CD4-positive, alpha-beta T cell treated with Interleukin-21 for 1 hour (primary cell): Measurements from ENCODE around the gene CD69.
A peak's percentile ranks its signal among the peaks of the same experiment; 100 is the strongest.

Experiments
- DNase-seq: peaks from one replicate; pipeline ENCODE4 v3.0.0-alpha.2; 2020

The CD69 gene

DNA sequence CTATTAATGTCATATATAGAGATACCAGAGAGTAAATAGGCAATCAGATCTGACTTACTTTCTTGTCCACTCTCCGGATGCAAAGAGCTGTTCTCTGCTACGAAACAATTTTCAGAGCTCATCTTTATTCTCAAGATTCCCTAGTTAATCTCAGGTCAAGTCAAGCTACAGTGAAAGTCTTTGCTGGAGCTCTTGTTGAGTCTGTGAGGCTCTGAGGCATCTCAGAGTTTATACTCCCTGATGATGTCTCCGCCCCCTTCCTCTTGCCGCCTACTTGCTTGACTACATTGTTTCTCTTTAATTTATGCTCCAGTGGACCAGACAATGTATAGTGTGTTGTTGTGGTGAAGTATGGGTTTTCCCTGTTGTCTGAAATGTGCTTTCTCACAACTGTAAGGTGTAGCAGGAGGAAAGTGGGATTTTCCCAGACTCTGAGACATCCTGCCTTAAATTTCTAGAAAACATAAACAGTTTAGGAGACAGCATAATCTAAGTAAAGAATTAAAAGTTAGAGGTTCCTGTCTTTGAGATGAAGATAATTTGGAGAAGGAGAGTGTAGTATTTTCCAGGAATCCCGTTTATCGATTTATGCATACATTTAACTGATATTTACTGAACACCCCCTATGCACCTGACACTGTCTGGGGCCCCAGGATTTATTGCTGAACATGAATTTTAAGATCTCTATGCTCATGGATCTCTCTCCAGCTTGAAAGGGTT lies at the start of gene CD69:
TSS of gene CD69 (minus strand) at position 203 of the 720 bp plus-strand sequence. CDS start at position 122, 81 bp downstream.
- DNase-seq, result peak; percentile 97

DNA sequence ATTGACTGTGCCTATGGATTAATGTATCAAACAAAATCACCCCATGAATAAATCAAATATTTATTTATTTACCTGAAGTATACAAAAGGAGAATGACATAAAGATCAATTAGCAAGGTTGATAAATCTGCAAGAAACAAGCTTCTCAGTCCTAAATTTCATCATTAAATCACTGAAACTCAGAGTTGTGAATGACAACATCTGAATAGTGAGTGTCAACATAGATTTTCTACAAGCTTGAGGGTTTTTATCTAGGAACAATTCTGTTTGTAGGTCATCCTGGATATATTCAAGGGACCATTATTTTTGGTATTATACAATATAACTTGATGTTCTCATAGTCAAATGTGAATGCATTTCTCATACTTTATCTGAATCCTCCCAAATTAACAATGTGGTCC lies 49.2 kb upstream of the CD69 start:
- no peak for DNase-seq

DNA sequence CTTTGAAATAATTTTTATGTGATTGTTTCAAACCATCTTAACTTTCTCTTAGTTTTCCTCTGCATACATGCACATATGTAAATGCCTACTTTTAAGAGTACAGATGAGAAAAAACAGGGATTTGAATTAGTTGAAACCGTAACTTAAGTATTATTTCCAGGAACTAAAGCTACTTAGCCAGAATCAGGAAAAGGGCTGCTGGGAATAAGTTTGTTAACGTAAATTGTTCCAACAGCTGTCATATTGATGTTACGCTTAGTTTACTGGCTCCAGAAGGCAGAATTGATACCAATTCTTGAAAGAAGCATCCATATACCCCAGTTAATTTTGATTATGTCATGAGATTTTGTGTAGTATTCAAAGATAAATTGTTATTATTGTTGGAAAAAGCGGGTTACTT lies 48.6 kb upstream of the CD69 start:
- no peak for DNase-seq

DNA sequence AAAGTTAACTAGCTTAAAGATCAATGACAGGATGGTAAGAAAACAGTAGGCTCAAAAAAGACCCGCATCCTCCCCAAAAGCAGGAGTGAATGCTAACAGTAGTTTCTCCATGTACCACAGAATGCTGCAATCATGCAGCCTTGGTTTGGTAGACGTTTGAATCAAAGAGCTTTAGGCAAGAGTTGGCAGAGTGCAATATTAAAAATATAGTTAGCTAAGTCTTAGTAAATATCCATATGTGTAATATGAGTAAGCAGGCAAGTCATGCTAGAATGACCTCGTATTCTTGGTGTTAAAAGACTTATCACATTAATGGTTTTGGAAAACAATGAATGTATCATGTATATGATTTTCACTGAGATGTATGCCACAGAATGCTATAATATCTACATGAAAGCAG lies 47.8 kb upstream of the CD69 start:
- no peak for DNase-seq

DNA sequence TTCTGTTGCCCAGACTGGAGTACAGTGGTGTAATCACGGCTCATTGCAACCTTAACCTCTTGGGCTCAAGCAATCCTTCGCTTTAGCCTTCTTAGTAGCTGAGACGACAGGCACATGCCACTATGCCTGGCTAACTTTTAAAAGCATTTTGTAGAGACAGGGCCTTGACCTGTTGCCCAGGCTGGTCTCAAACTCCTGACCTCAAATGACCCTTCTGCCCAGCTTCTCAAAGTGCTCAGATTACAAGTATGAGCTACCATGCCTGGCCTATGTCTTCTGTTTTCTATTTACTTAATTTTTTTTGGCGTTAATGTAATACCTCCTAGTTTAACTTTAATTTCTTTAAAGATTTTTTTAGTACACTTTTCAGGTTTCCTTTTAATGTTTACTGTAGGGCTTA lies 46.0 kb upstream of the CD69 start:
- no peak for DNase-seq

DNA sequence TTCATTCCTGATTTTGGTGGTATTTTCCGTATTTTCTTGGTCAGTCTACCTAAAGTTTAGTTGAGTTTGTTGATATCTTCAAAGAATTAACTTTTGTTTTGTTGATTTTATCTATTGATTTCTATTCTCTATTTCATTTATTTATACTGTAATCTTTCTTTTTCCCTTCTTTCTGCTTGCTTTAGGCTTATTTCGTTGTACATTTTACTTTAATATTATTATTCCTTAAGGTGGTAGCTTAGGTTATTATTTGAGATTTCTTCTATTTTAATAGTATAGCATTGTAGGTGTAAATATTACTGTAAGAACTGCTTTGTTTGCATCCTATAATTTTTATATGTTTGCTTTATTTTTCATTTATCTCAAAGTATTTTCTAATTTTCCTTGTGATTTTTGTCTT lies 45.2 kb upstream of the CD69 start:
- DNase-seq, result no peak

DNA sequence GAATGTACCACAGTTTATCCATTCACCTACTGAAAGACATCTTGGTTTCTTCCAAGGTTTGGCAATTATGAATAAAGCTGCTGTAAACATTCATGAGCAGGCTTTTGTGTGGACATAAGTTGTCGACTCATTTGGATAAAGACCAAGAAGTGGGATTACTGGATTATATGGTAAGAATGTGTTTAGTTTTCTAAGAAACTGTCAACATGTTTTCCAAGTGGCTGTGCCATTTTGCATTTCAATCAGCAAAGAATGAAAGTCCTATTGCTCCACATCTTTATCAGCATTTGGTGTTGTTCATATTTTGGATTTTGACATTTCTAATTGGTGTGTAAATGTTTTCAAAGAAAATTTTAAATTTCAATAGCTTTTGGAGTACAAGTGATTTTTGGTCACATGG lies 39.3 kb upstream of the CD69 start:
- no peak for DNase-seq

DNA sequence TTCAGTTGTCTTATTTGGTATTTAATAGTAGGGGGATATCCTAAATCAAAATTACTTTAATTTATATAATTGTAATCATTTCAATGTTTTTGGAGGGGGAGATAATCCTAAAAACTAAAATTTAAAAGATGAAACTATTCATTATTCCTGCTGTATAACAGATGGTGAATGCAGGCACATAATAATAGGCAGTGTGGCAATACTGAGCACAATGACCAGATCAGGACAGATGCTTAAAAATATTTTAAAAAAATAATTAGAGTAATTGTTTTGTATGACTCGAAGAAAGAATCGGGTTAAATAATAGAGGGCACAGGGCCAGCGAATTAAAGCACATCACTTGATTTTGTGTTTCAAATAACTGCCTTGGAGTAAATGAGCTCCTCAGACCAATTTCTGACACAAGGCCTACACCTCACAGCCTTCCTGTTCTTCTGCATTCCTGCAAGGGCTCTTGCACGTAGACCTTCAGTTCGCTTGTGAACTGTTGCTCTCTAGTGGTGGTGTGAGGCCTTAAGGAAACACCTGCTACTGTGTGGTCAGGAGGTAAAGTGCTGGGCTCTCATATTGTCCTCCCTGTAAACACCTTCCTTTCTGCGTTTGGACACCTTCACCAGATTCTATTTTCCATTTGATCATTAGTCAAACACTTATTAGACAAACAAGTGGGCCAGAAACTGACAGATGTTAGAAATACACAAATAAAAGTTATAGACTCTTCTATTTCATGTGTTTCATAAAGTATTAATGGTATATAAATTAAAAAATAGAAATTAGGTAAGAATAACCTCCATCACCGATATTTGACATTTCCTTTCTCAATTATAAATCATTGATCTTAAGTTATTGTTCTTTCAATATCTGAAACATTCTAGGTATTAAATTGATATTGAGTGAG lies 37.3 kb upstream of the CD69 start:
- DNase-seq, result peak; percentile 88

DNA sequence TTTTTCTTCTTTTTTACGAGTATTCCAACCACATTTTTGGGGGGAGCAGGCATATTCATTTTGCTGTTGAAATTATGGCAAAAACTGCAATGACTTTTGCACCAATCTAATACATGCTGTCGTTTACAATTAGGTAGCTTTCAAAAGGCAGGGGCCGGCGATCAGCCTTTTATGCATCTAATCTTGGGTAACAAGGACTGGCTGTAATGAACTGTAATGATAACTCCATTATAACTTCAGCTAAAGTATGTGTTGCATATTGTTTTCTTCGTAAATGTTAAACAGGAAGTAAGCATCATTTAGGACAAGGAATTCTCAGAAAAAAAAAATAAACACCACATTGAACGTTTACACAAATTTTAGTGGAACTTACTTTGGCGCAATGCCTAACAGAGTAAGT lies 36.3 kb upstream of the CD69 start:
- peak; percentile 30 for DNase-seq

DNA sequence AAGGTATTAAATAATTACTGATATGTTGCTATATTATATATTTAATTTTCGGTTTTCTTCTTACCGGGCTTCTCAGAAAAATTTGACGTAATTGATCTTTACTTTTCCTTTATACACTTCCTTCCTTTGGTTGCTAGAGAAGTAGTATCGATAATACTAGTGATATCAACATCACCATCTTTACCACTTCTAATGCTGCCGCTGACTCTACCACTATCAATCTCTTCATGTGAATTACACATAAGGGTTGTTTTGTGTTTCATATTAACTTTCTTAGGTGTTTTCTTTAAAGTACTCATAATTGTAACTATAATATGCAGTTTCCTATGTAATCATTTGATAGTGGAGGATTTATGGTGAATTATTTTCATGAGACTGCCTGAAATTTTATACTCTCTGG lies 35.6 kb upstream of the CD69 start:
- DNase-seq, result peak; percentile 75

DNA sequence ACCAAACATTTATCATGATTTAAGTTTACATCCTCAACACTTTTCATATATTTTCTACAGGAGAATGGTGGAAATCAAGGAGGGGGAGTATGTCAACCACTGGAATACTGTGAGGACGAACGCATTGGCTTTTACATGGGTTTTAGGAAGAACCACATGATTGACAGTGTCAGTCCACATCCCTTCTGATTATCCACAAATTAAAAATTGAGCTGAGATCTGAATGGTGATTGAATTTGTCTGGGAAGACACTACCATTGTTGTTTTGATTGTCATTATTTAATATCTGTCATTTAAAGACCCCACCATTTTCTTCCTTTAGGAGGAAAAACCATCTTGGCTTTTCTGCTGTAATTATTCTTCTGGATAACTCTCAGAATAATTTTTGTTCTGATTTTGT lies 35.2 kb upstream of the CD69 start:
- DNase-seq, result no peak

DNA sequence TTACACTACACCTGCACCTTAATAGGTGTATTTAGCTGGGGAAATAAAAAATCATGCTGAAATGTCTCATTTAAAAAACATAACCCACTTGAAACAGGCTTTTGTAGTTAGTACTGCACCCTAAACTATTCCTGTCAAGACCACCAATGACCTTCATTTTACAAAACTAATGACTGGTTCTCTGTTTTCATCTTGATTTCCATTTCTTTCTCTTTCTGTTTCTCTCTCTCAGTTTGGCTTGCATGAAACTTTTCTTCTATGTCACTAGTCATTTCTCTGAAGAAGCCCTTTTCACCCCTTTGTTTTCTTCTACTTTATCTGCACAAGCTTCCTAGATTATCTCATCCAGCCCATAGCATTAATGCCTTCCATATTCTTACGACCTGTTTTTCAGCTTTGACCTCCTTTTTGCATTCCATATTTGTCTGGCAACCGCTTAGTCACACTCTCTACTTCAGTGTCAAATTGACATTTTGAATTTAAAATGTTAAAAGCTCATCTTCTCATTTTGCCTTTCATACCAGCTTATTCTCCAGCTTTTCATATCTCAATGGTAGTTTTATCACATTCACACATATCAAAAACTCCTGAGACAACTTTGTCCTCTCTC lies 33.9 kb upstream of the CD69 start:
- DNase-seq, result peak; percentile 39

DNA sequence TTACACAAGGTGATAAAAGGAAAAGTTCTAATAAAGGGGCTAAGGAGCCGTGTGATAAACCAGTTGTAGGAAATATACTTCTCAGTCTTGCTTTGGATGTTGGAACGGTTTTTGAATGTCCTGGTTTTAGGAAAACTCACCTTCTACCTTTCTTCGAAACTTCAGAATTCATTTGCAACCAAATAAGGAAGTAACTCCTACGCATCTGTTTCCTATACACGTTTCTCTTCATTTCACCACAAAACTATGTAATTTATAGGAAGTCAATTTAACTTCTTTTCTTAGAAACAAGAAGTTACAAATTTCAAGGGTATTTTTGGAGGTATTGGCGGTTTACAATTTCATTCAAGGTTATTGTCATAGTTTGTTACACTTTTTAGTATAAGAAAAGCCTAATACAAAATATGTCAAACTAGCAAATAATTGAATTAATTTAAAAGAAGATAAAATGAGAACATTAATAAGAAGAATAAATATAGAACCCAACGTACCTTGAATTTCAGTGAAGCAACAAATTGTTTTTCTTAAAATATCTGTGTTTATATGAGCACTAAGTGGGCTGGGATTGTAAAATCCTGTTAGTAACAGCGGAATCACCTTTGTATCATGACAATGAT lies 33.2 kb upstream of the CD69 start:
- peak; percentile 68 for DNase-seq

DNA sequence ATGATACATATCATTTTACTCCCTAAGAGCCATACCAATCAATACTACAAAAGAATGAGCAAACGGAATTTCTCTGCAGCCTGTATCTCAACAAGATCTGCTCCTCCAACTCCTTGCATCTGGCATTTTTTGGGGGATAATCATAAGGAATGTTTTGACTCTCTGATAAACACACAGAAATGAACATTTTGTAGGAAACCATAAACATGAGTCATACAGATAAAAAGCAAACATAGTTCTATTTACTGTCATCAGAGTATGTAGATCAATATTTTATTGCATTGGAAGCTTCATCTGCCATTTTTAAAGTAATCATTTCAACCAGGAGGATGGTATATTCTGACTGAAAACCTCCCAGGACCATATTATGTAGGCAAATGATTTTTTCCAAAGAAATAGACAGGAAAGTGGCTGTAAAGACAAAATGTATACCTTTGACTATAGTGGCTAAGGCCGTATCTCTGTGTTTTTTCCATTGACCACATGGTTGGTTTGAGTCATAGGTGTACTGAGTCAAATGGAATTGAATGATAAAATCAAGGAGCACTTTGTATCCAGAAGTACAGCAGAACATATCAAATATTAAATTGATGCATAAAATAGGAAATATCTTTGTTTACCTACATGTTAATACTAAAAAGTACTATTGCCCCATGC lies 32.4 kb upstream of the CD69 start:
- DNase-seq, result no peak

DNA sequence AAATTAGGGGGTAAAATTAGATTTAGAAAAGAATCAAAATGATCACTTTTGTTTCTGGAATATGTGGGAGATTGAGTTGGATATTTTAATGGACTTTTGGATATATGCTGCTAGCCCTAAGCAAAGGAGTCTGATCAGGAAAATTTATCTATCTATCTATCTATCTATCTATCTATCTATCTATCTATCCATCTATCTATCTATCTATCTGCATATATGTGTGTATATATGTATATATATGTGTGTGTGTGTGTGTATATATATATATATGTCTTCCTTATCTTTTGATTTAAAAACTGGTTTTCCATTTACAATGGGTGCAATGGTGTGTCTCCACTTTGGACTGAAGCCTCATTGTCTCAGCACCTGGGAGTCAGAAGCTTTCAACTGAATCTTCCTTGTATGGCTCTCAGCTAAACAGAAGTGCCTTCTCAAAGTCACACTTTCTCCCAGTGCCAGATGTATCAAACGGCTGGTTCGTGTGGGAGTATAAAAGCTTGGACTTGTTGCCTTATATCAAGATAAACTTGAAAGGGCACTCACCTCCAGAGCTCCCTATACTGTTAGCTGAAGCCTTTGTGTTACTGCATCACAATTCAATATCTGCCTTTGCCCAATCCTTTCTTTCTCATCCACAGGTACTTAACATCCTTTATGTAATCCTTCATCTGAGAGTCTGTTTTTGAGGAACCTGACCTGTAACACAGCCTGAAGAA lies 31.6 kb upstream of the CD69 start:
- DNase-seq, result no peak

DNA sequence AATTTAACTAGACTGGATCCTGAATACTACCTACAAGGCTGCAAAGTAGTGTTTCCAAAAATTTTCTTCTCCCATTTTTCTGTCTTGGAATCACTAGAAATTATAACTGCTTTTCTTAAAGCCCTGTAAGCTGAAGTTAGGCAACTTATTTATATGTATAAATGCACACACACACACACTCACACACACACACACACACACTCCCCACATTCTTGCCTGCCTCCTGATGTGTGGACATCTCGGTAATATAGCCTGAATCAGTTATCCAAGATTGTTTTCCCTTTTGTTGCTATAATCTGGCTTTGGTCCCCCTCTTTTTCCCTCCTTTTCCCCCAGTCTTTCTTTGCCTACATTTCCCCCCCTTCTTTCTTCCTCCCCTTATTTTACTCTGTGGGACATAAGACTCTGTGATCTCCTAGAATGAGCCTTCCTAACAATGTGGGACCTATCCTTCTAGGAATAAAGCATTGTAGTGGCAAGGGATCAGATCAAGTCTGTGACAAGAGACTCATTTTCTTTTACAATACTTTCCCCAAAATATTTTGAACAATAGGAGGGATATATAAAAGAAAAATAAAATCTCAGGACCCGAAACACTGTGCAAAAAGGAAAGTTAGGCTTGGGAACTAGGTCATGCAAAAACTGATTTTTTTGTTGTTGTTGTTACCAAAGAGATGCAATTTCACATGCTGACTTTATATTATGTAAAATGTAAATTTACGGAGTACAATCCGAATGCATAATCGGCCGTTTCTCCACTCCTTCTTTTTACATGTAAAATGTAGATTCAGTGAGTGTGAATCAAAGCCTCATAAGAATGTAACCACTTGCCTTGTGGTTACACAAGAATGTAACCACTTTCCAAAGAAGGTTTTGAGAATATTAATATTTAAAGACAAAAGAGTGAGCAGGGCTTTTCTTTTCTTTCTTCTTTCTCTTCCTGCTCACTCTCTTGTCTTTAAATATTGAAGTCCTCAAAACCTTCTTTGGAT lies 26.3 kb upstream of the CD69 start:
- DNase-seq, result no peak

DNA sequence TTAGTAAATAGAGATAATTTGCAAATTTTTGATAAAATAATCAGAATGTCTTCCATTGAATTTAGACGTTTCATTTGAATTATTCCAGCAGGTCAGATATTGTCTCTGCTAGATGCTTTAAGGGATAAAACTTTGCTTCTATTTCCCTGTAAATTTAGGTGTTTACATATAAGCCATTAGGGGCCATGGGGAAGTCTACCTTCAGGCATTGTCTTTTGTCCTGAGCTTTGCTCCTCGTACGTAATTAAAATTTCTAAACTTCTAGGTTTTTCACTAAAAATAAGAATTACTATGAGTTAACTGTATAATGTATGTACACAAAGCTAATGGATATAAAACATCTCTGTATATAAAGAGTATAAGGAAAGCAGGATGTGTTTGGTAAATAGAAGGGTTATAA lies 24.1 kb upstream of the CD69 start:
- DNase-seq, result no peak

DNA sequence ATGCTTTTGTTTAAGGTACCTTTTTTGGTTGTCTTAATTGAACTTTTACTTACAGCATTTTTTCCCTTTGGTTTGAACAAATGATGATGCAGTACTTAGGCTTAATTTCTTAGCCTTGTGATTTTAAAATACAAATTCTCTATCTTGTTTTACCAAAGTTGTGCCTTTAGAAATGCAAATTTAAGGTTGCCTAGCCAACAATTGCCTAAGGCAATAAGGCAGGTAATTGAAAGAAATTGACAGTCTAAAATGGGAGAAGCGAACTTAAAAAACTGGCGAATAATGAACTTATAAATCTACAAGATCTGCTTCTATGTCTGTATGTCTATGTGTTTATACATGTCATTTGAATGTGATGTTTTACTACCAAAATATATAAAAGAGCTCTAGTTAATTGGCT lies 23.6 kb upstream of the CD69 start:
- no peak for DNase-seq

DNA sequence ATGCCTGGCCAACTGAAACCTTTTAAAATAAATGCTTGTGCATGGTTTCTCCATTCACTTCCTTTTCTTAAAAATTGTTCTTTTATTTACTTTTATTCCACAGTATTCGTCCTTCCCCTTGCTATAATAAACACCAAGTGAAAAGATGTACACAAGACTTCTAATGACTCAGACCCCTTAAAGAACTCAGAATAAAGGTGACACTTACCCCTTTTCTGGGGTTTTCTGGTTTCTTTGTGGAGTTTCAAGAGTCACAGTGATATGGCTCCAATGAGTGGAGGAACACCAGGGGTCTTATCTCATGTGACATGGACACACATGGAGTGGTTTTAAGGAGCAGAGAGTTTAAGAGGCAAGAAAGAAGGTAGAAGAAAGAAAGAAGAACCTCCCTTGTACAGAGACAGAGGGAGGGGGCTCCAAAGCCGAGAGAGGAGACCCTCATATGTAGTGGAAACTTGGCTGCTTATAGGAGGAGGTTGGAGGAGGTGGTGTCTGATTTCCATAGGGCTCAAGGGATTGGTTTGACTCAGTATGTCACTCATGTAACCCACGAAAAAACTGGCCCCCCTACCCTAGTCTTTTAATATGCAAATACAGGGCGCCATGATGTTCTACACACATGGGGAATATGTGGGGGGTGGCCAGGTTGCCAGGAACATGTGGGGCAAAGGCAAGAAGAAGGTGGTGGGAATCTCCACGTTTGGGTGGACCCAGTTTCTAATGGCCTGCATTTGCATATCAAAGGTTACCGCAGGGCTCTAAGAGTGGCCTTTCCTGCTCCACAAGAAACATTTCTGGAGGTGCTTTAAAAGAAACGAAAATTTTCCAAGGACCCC lies 22.1 kb upstream of the CD69 start:
- DNase-seq, result no peak

DNA sequence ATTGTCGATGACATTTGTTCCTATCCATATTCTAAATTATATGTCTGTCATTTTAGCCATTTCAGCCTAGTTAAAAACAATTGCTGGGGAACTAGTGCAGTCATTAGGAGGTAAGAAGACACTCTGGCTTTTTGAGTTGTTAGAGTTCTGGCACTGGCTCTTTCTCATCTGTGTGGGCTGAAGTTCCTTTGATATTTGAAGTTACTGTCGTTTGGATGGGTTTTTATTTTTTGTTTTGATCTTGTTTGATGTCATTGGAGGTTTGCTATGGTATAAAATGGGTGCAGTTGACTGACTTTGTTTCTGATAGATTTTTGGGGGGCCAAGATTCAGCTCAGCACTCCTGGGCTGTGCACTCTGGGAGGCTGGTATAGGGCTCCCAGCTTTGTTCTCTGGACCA lies 20.7 kb upstream of the CD69 start:
- peak; percentile 13 for DNase-seq
